ENCODE results near the gene SEPHS1. TPM values are rescaled to one million over a fixed set of nuclear protein-coding genes. Genes with fewer than 3 reads are reported as not detected.
"Not testable (repeated sequence)": the region's sequence is repeated elsewhere in the genome, so short reads cannot be mapped to it uniquely, and the experiment has no call there.

The SEPHS1 gene
- total and polyA plus RNA-seq, 7 donors, result 25.9 to 41.0 (median 33.5) TPM

GRCh38 chr10:13276749-13277365 is 71.2 kb downstream of the SEPHS1 start:
- no peak for TF ChIP-seq POLR2AphosphoS5 (IDR thresholded peaks at IDR 0.05)
- TF ChIP-seq EP300 (IDR thresholded peaks at IDR 0.05), result no peak
- TF ChIP-seq POLR2A (IDR thresholded peaks at IDR 0.05), result no peak
- no peak for TF ChIP-seq CTCF (IDR thresholded peaks at IDR 0.05)
- Histone ChIP-seq H3K9me3 (no peaks in the 10 kb centered on the region), H3K27me3 (no peaks in the 10 kb centered on the region), H3K4me3 (no peak overlapping the region), H3K4me1 (peaks cover 0 to 11% (median 3%) of the 10 kb centered on the region in 4 donors), H3K27ac (no peak overlapping the region), H3K36me3 (peaks cover 7 to 43% (median 23%) of the 10 kb centered on the region in 4 donors)
- 53 to 75% methylated on average over 4 of the region's 4 CpGs for WGBS, 2 donors
- intact Hi-C loops (cut with DNase I), result no loop called here
- no peak for DNase-seq

GRCh38 chr10:13276146-13276545 is 71.9 kb downstream of the SEPHS1 start:
- DNase-seq, result peak; percentile 53
- H3K9me3 ChIP-seq; intact Hi-C loops (cut with DNase I); H3K4me3 ChIP-seq; H3K27ac ChIP-seq; H3K27me3 ChIP-seq: not testable (repeated sequence)
- Histone ChIP-seq H3K36me3 (peaks cover 7 to 35% (median 20%) of the 10 kb centered on the region in 4 donors), H3K4me1 (peaks cover 0 to 13% (median 4%) of the 10 kb centered on the region in 4 donors)
- WGBS, 2 donors, result 97% methylated on average over 11 of the region's 11 CpGs

- DNase-seq, result peak; percentile 71
- H3K36me3 ChIP-seq, result no peaks in the 10 kb centered on the region
- no peaks in the 10 kb centered on the region for H3K9me3 ChIP-seq
- WGBS, 2 donors, result 77 to 83% methylated on average over 12 of the region's 12 CpGs
- H3K4me3 ChIP-seq, result no peak overlapping the region
- peaks cover 0 to 13% (median 4%) of the 10 kb centered on the region in 4 donors for H3K4me1 ChIP-seq
- peak overlapping the region in 1 of 4 donors; percentile 25 for H3K27ac ChIP-seq
- intact Hi-C loops (cut with DNase I), result no loop called here
- no peaks in the 10 kb centered on the region for H3K27me3 ChIP-seq
- TF ChIP-seq CTCF (IDR thresholded peaks at IDR 0.05) (no peak), POLR2AphosphoS5 (IDR thresholded peaks at IDR 0.05) (peak in 1 of 4 donors; percentile 12)
Measured at GRCh38 chr10:13272164-13272571, 75.9 kb downstream of the SEPHS1 start.

GRCh38 chr10:13271552-13272163 is 76.4 kb downstream of the SEPHS1 start:
- no peaks in the 10 kb centered on the region for H3K27me3 ChIP-seq
- peaks cover 0 to 13% (median 4%) of the 10 kb centered on the region in 4 donors for H3K4me1 ChIP-seq
- TF ChIP-seq POLR2AphosphoS5 (IDR thresholded peaks at IDR 0.05) (no peak), POLR2A (IDR thresholded peaks at IDR 0.05) (no peak), EP300 (IDR thresholded peaks at IDR 0.05) (no peak), CTCF (IDR thresholded peaks at IDR 0.05) (no peak)
- intact Hi-C loops (cut with DNase I), result no loop called here
- H3K36me3 ChIP-seq, result no peaks in the 10 kb centered on the region
- H3K4me3 ChIP-seq, result no peak overlapping the region
- no peaks in the 10 kb centered on the region for H3K9me3 ChIP-seq
- DNase-seq, result no peak
- WGBS, 2 donors, result 61 to 63% methylated on average over 14 of the region's 14 CpGs
- peak overlapping the region in 2 of 4 donors; percentile 2 to 25 for H3K27ac ChIP-seq

- no peaks in the 10 kb centered on the region for H3K9me3 ChIP-seq
- H3K27me3 ChIP-seq, result no peaks in the 10 kb centered on the region
- DNase-seq, result no peak
- peaks cover 0 to 13% (median 4%) of the 10 kb centered on the region in 4 donors for H3K4me1 ChIP-seq
- H3K4me3 ChIP-seq, result no peak overlapping the region
- intact Hi-C loops (cut with DNase I), result no loop called here
- WGBS, 2 donors, result 34 to 78% methylated on average over 9 of the region's 9 CpGs
- H3K27ac ChIP-seq, result peak overlapping the region in 1 of 4 donors; percentile 27
- TF ChIP-seq CTCF (IDR thresholded peaks at IDR 0.05), result no peak
- TF ChIP-seq POLR2A (IDR thresholded peaks at IDR 0.05), result no peak
- H3K36me3 ChIP-seq, result no peaks in the 10 kb centered on the region
Measured at GRCh38 chr10:13270877-13271551, 77.1 kb downstream of the SEPHS1 start.

Data from sigmoid colon (tissue), 7 donors.